ENCODE data around the gene LIG1. TPM values are rescaled to one million over a fixed set of nuclear protein-coding genes. Genes with fewer than 3 reads are reported as not detected.

The LIG1 gene
- total RNA-seq, 1 experiment from 2014 or later = 115 TPM

DNA sequence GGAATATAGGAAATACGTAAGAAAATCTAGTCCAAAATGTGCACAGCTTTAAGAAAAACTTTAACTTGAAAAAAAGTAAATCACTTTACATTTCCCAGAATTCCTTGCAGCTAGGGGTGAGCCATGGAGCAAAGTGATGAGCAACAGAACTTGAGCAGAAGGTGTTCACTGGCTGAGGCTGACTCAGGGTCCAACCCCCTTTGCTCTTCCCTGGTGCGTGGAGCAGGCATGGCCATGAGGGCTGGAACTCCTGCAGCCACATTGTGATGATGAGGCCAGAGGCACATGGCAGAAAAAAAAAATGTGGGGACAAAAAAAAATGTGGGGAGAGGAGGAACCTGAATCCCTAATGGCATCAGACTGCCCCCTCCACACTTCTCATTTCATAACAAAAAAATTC lies 49.6 kb downstream of the LIG1 start:
- H2BK12ac ChIP-seq (ENCODE audit: insufficient read length, low read depth, low read length) = no peak overlapping the region
- H3K79me1 ChIP-seq (ENCODE audit: insufficient read depth, low read depth, low read length, poor library complexity, severe bottlenecking) = no peaks in the 10 kb centered on the region
- DNase-seq = no peak
- H4K5ac ChIP-seq (ENCODE audit: insufficient read length, low read depth, low read length) = no peak overlapping the region
- no peaks in the 10 kb centered on the region for H3K9me3 ChIP-seq (ENCODE audit: control insufficient read depth, low read depth, low read length)
- no peaks in the 10 kb centered on the region for H3K9me3 Mint-ChIP-seq
- no peak overlapping the region for H3T11ph ChIP-seq (ENCODE audit: low read length)
- no peak overlapping the region for H3K14ac ChIP-seq (ENCODE audit: insufficient read depth, low read length)
- no peaks in the 10 kb centered on the region for H3K27me3 Mint-ChIP-seq (ENCODE audit: low read depth)
- no peak overlapping the region for H4K91ac ChIP-seq (ENCODE audit: insufficient read length, low read depth, low read length)
- no peak overlapping the region for H2BK20ac ChIP-seq (ENCODE audit: low read depth, low read length, poor library complexity, severe bottlenecking)
- peaks cover 46 to 80% (median 78%) of the 10 kb centered on the region in 3 experiments; a peak in 6 of 7 replicates for H3K36me3 Mint-ChIP-seq (ENCODE audit: insufficient read depth in 1 of 3, low read depth in 3 of 3)
- H3K56ac ChIP-seq (ENCODE audit: insufficient read length, low read depth, low read length) = no peak overlapping the region
- no peak overlapping the region for H2BK120ac ChIP-seq (ENCODE audit: low read depth, low read length, poor library complexity, severe bottlenecking)
- no peak overlapping the region for H3K23ac ChIP-seq (ENCODE audit: insufficient read length, low read depth, low read length)
- no peak overlapping the region for H3K4me3 Mint-ChIP-seq
- H3K4me1 ChIP-seq (ENCODE audit: insufficient read depth, low read length) = no peaks in the 10 kb centered on the region
- no peak overlapping the region for H3K27ac ChIP-seq (ENCODE audit: insufficient read length, low read depth, low read length)
- no peak overlapping the region for H2BK15ac ChIP-seq (ENCODE audit: low read depth, low read length)
- no peak for TF ChIP-seq CTCF (conservative IDR thresholded peaks at IDR 0.05)
- H3K79me2 ChIP-seq (ENCODE audit: insufficient read depth, low read length) = no peaks in the 10 kb centered on the region
- H2AK5ac ChIP-seq (ENCODE audit: insufficient read length, low read length) = no peak overlapping the region
- H3K4me2 ChIP-seq (ENCODE audit: insufficient read depth, insufficient read length, low read length) = no peak overlapping the region
- H2AFZ ChIP-seq (ENCODE audit: low read length) = no peak overlapping the region
- no peaks in the 10 kb centered on the region for H4K20me1 ChIP-seq (ENCODE audit: control insufficient read depth, insufficient read depth, insufficient read length)
- H4K8ac ChIP-seq (replicated peaks; ENCODE audit: insufficient read length, low read depth, low read length) = no peak overlapping the region
- H3K9ac ChIP-seq (ENCODE audit: extremely low read depth, insufficient read length, low read length) = no peak overlapping the region
- H3K18ac ChIP-seq (ENCODE audit: insufficient read length, low read depth, low read length) = no peak overlapping the region
- no CpG with 5 or more reads among the region's 2 CpGs for WGBS (ENCODE audit: extremely low coverage, insufficient read length, low lambda C conversion rate)
- no peaks in the 10 kb centered on the region for H3K27me3 ChIP-seq (ENCODE audit: insufficient read depth, low read length)
- H3K4ac ChIP-seq (ENCODE audit: low read depth, low read length) = no peak overlapping the region
- no peak overlapping the region for H3K27ac Mint-ChIP-seq
- no peaks in the 10 kb centered on the region for H3K23me2 ChIP-seq (ENCODE audit: insufficient read length, low read depth, low read length, poor library complexity, severe bottlenecking)
- H2BK5ac ChIP-seq (ENCODE audit: insufficient read length, low read length) = no peak overlapping the region
- peaks cover 8 to 11% of the 10 kb centered on the region in 2 experiments for H3K4me1 Mint-ChIP-seq

Data from H9 (cell line).